GM23338 (cell line): ENCODE data around the gene WNT6.

Source experiments
- CTCF ChIP-seq, 2 experiments: fragments of 200-600 bp in 1 of 2; sonication (generic) in 1 of 2; conservative IDR thresholded peaks; 2 replicates each; pipeline versions ENCODE4 v1.5.1 to v1.6.1; 2016 to 2017; ENCODE audit warnings: antibody characterized with exemption in 2 of 2, low read depth in 2 of 2, mild to moderate bottlenecking in 2 of 2, moderate library complexity in 1 of 2
- EZH2 ChIP-seq: fragments of 200-600 bp; sonication (generic); IDR thresholded peaks from one replicate; pipeline ENCODE4 v1.8.0; 2017; ENCODE audit warnings: antibody characterized with exemption, mild to moderate bottlenecking, low read depth; ENCODE audit not compliant: unreplicated experiment
- EZH2phosphoT487 ChIP-seq: fragments of 200-600 bp; sonication (generic); IDR thresholded peaks from one replicate; pipeline ENCODE4 v1.8.1; 2018; ENCODE audit warnings: antibody characterized with exemption; ENCODE audit not compliant: unreplicated experiment
- POLR2AphosphoS5 ChIP-seq: IDR thresholded peaks from 2 replicates; pipeline ENCODE4 v1.6.1; 2016; ENCODE audit warnings: antibody characterized with exemption, low read depth

GRCh38 chr2:218824004-218824403 lies 35.6 kb upstream of the WNT6 start:
- TF ChIP-seq CTCF (conservative IDR thresholded peaks at IDR 0.05; ENCODE audit: low read depth in 2 of 2): no peak
- TF ChIP-seq EZH2: no peak
- TF ChIP-seq EZH2phosphoT487: no peak
- no peak for TF ChIP-seq POLR2AphosphoS5
